ENCODE results near the gene TNNI3. TPM values are rescaled to one million over a fixed set of nuclear protein-coding genes. Genes with fewer than 3 reads are reported as not detected.

TNNI3 gene
- total and polyA plus RNA-seq, 9 of the 15 experiments (the other 6 are each of a cell fraction or from before 2014, with no cell fraction given), result 4.7 to 158 (median 42.0) TPM

DNA sequence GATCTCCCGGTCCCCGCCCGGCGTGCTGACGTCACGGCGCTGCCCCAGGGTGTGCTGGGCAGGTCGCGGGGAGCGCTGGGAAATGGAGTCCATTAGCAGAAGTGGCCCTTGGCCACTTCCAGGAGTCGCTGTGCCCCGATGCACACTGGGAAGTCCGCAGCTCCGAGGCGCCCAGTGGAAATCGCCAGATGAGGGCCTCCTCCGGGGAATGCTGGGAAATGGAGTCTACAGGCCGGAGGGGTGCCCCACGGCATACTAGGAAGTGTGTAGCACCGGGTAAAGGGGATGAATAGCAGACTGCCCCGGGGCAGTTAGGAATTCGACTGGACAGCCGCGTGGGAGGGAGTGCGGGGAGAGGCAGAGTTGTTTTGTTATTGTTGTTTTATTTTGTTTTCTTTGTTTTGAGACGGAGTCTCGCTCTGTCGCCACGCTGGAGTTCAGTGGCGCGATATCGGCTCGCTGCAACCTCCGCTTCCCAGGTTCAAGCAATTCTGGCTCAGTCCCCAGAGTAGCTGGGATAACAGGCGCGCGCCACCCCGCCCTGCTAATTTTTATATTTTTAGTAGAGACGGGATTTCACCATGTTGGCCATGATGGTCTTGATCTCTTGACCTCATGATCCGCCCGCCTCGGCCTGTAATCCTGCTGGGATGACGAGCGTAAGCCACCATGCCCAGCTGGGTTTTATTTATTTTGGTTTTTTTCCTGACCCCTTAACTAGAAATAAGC is 39.7 kb downstream of the TNNI3 start (continued):
- TF ChIP-seq ZNF395 (CRISPR knock-in tag; IDR thresholded peaks at IDR 0.05), result peak; percentile 86
- peak; percentile 49 to 61; a peak in 3 of 4 replicates for TF ChIP-seq MNT (conservative IDR thresholded peaks at IDR 0.05)
- TF ChIP-seq CBX1 (IDR thresholded peaks at IDR 0.05; ENCODE audit: low read depth), result 0 out of 2 replicates have a peak, but pooled peaks have one; percentile 26
- no peak for TF ChIP-seq ZNF384 (IDR thresholded peaks at IDR 0.05; ENCODE audit: low read depth, low read length)
- TF ChIP-seq ZNF778 (CRISPR knock-in tag; IDR thresholded peaks at IDR 0.05), result no peak
- no peak for TF ChIP-seq NR0B1 (IDR thresholded peaks at IDR 0.05; ENCODE audit: partially characterized antibody)
- TF ChIP-seq, protein P1, sequence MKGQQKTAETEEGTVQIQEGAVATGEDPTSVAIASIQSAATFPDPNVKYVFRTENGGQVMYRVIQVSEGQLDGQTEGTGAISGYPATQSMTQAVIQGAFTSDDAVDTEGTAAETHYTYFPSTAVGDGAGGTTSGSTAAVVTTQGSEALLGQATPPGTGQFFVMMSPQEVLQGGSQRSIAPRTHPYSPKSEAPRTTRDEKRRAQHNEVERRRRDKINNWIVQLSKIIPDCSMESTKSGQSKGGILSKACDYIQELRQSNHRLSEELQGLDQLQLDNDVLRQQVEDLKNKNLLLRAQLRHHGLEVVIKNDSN (CRISPR knock-in tag; IDR thresholded peaks at IDR 0.05), result no peak
- TF ChIP-seq ZNF143 (CRISPR knock-in tag; IDR thresholded peaks at IDR 0.05), result peak; percentile 90
- peak; percentile 86 for TF ChIP-seq ATF7 (IDR thresholded peaks at IDR 0.05)
- TF ChIP-seq RBM22 (IDR thresholded peaks at IDR 0.05; ENCODE audit: low read depth, low read length, poor library complexity, severe bottlenecking), result no peak
- no peak for TF ChIP-seq SAFB (IDR thresholded peaks at IDR 0.05; ENCODE audit: borderline replicate concordance, low read depth, low read length)
- no peak for TF ChIP-seq TAF15 (IDR thresholded peaks at IDR 0.05; ENCODE audit: low read depth, low read length)
- no peak for TF ChIP-seq KLF13 (tag; IDR thresholded peaks at IDR 0.05; ENCODE audit: borderline replicate concordance, low read depth)
- 0 out of 2 replicates have a peak, but pooled peaks have one; percentile 28 for TF ChIP-seq FOXP4 (CRISPR knock-in tag; IDR thresholded peaks at IDR 0.05; ENCODE audit: borderline replicate concordance)
